Keratinocyte (primary cell): ENCODE data around the gene RGPD5.
"Not testable (repeated sequence)": the region's sequence is repeated elsewhere in the genome, so short reads cannot be mapped to it uniquely, and the experiment has no call there.

Experiments used
- EZH2 ChIP-seq: IDR thresholded peaks from one replicate; pipeline ENCODE4 v1.6.1; 2012; ENCODE audit warnings: inconsistent platforms, mild to moderate bottlenecking, low read length, moderate library complexity
- TF ChIP-seq, protein P1 (sequence below), 3 experiments: IDR thresholded peaks in 1 of 3; conservative IDR thresholded peaks in 1 of 3; optimal IDR thresholded peaks in 1 of 3; 2 replicates in 2 of 3; 3 replicates in 1 of 3; pipeline versions ENCODE3 to v1.5.1; 2011; ENCODE audit warnings: low read length in 3 of 3, mild to moderate bottlenecking in 3 of 3, moderate library complexity in 2 of 3, control low read depth in 1 of 3, inconsistent platforms in 1 of 3; ENCODE audit not compliant: insufficient read depth in 2 of 3; ENCODE audit errors: extremely low read depth in 1 of 3

GRCh38 chr2:109781147-109781816, 12.8 kb upstream of the RGPD5 start:
- TF ChIP-seq, protein P1, sequence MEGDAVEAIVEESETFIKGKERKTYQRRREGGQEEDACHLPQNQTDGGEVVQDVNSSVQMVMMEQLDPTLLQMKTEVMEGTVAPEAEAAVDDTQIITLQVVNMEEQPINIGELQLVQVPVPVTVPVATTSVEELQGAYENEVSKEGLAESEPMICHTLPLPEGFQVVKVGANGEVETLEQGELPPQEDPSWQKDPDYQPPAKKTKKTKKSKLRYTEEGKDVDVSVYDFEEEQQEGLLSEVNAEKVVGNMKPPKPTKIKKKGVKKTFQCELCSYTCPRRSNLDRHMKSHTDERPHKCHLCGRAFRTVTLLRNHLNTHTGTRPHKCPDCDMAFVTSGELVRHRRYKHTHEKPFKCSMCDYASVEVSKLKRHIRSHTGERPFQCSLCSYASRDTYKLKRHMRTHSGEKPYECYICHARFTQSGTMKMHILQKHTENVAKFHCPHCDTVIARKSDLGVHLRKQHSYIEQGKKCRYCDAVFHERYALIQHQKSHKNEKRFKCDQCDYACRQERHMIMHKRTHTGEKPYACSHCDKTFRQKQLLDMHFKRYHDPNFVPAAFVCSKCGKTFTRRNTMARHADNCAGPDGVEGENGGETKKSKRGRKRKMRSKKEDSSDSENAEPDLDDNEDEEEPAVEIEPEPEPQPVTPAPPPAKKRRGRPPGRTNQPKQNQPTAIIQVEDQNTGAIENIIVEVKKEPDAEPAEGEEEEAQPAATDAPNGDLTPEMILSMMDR (optimal IDR thresholded peaks at IDR 0.05 in 1 of 3, IDR thresholded peaks at IDR 0.05 in 1 of 3, conservative IDR thresholded peaks at IDR 0.05 in 1 of 3; ENCODE audit: extremely low read depth in 1 of 3, insufficient read depth in 2 of 3, low read length in 3 of 3) = not testable (repeated sequence)
- not testable (repeated sequence) for TF ChIP-seq EZH2
